ENCODE measurements around the gene SERPINA4.
"Not testable (repeated sequence)": the region's sequence is repeated elsewhere in the genome, so short reads cannot be mapped to it uniquely, and the experiment has no call there.

The SERPINA4 gene

GRCh38 chr14:94570440-94570839, 9.2 kb downstream of the SERPINA4 start:
- DNase-seq, result no peak

GRCh38 chr14:94571395-94571794, 10.2 kb downstream of the SERPINA4 start:
- no peak for DNase-seq

- DNase-seq, result no peak
Observed at GRCh38 chr14:94571950-94572349, 10.7 kb downstream of the SERPINA4 start.

- no peak for DNase-seq
Observed at GRCh38 chr14:94572637-94573303, 11.5 kb downstream of the SERPINA4 start.

- DNase-seq, result no peak
Observed at GRCh38 chr14:94573475-94574277, 12.4 kb downstream of the SERPINA4 start.

GRCh38 chr14:94574336-94574735, 13.1 kb downstream of the SERPINA4 start:
- no peak for DNase-seq

GRCh38 chr14:94575730-94576585, 14.7 kb downstream of the SERPINA4 start:
- no peak for DNase-seq

- not testable (repeated sequence) for DNase-seq
Observed at GRCh38 chr14:94577472-94577871, 16.2 kb downstream of the SERPINA4 start.

GRCh38 chr14:94578712-94579111, 17.5 kb downstream of the SERPINA4 start:
- no peak for DNase-seq

GRCh38 chr14:94581127-94581999, 20.1 kb downstream of the SERPINA4 start, which contains the start of gene SERPINA5:
SERPINA5 (plus strand) TSS chr14:94581426; CDS start chr14:94587363, 5,937 bp downstream.
- DNase-seq, result no peak

GRCh38 chr14:94582199-94582750, 21.0 kb downstream of the SERPINA4 start:
- no peak for DNase-seq

- DNase-seq, result no peak
Observed at GRCh38 chr14:94582851-94583250, 21.6 kb downstream of the SERPINA4 start.

- DNase-seq, result no peak
Observed at GRCh38 chr14:94583557-94583956, 22.3 kb downstream of the SERPINA4 start.

GRCh38 chr14:94584591-94585280, 23.5 kb downstream of the SERPINA4 start:
- DNase-seq, result no peak

- DNase-seq, result no peak
Observed at GRCh38 chr14:94586635-94587034, 25.4 kb downstream of the SERPINA4 start.

- no peak for DNase-seq
Observed at GRCh38 chr14:94588311-94588710, 27.1 kb downstream of the SERPINA4 start.

- DNase-seq, result no peak
Observed at GRCh38 chr14:94591073-94591472, 29.8 kb downstream of the SERPINA4 start.

GRCh38 chr14:94591871-94592270, 30.6 kb downstream of the SERPINA4 start:
- no peak for DNase-seq

- DNase-seq, result no peak
Observed at GRCh38 chr14:94592457-94592856, 31.2 kb downstream of the SERPINA4 start.

GRCh38 chr14:94593376-94593748, 32.1 kb downstream of the SERPINA4 start:
- no peak for DNase-seq

- no peak for DNase-seq
Observed at GRCh38 chr14:94593749-94594431, 32.6 kb downstream of the SERPINA4 start.

All from activated CD4-positive, alpha-beta T cell treated with anti-CD3 and anti-CD28 coated beads, Interleukin-2, amount 50 U/mL, for 16 hours (primary cell).